HFFc6 (cell line): ENCODE measurements around the gene PTCSC3. TPM values are rescaled to one million over a fixed set of nuclear protein-coding genes. Genes with fewer than 3 reads are reported as not detected.

ENCODE experiments used
- DNase-seq: peaks from one replicate; pipeline ENCODE4 v3.0.0-alpha.2; 2018
- H3K27ac Mint-ChIP-seq: 2 replicates; pipeline ENCODE4 v1.8.0; 2020; ENCODE audit warnings: mild to moderate bottlenecking, mixed read lengths
- H3K27me3 Mint-ChIP-seq: 2 replicates; pipeline ENCODE4 v1.8.0; 2021; ENCODE audit warnings: mild to moderate bottlenecking, moderate library complexity, mixed read lengths; ENCODE audit not compliant: insufficient read depth
- H3K36me3 Mint-ChIP-seq: 2 replicates; pipeline ENCODE4 v1.8.0; 2021; ENCODE audit warnings: low read depth, mixed read lengths
- H3K4me1 Mint-ChIP-seq: 2 replicates; pipeline ENCODE4 v1.8.0; 2020; ENCODE audit warnings: low read depth, mixed read lengths
- H3K4me3 Mint-ChIP-seq: 2 replicates; pipeline ENCODE4 v1.8.0; 2020; ENCODE audit warnings: mild to moderate bottlenecking, moderate library complexity, mixed read lengths
- H3K9me3 Mint-ChIP-seq: 2 replicates; pipeline ENCODE4 v1.8.0; 2020; ENCODE audit warnings: mild to moderate bottlenecking, mixed read lengths
- CTCF ChIP-seq: fragments of 200-600 bp; sonication (generic); IDR thresholded peaks from 2 replicates; pipeline ENCODE4 v1.5.0; 2021; ENCODE audit warnings: antibody characterized with exemption, mild to moderate bottlenecking
- long read RNA-seq: library from polyadenylated mRNA; unstranded; transcript quantifications from one replicate; pipeline ENCODE4 v2.0.0, GENCODE V29; 2019
- total RNA-seq, 6 experiments: library from RNA; stranded (reverse); fragmentation: NEBNext Ultra II Directional; extraction: Animal tissue kit (Norgen Biotek cat#: 25700); gene quantifications; 2 replicates in 1 of 6; 3 replicates in 5 of 6; pipeline ENCODE4 v1.2.3, GENCODE V29; 2021

The PTCSC3 gene
- total RNA-seq, result not detected
- long read RNA-seq, result 0 reads

- H3K27me3 Mint-ChIP-seq, result no peaks in the 10 kb centered on the region; the same call in 1 of the 2 replicates
- H3K4me3 Mint-ChIP-seq, result no peak within 1 kb of the TSS
- H3K27ac Mint-ChIP-seq, result no peak within 1 kb of the TSS
- no peak for DNase-seq
- no peaks in the 10 kb centered on the region for H3K4me1 Mint-ChIP-seq
- no peak for TF ChIP-seq CTCF
- H3K36me3 Mint-ChIP-seq, result no peaks in the 10 kb centered on the region
- H3K9me3 Mint-ChIP-seq, result peaks cover 20% of the 10 kb centered on the region
Measured at GRCh38 chr14:36176524-36176923, at the start of gene PTCSC3. TSS of gene PTCSC3 (minus strand) at chr14:36176722.

DNA sequence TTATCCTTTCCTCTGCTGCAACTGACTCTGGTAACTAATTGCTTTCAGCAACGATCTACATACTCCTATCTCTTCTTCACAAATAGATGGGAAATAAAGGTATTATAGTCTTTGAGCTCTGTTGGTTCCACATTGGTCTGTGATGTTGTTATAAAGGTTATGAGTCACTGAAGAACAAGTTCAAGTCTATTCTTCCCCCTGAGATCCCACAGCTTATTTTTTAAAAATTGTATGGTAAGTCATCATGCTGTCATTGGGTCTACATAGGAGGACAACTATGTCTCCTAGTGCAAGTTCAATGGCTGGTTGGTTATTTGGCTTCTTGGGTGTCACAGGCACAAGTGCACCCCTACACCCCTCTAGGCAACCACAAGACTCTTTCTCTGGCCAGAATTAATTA is 49.6 kb upstream of the PTCSC3 start:
- Mint-ChIP-seq H3K4me1 (no peaks in the 10 kb centered on the region), H3K4me3 (no peak overlapping the region), H3K27me3 (peaks cover 2% of the 10 kb centered on the region; the same call in 1 of the 2 replicates), H3K9me3 (no peaks in the 10 kb centered on the region), H3K36me3 (no peaks in the 10 kb centered on the region), H3K27ac (no peak overlapping the region)
- no peak for TF ChIP-seq CTCF
- no peak for DNase-seq

DNA sequence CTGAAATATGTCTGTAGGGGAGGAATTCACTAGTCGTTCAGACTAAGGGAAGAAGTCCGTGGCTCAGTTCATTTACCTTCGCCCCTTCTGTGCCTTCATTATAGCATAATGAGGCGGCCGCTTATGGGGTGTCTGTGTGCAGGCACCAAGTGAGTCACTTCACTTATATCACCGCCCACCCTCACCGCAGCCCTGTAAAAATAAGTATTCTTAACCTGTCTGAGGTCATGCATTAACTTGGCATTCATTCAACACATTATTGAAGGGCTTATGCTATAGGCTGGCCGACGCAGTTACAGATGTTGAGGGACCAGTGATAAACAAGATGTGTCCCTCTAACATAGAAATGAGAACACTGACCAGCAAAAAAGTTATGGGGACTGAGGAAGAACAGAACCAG is 47.7 kb upstream of the PTCSC3 start:
- H3K4me3 Mint-ChIP-seq, result no peak overlapping the region
- H3K27ac Mint-ChIP-seq, result no peak overlapping the region
- no peak for TF ChIP-seq CTCF
- H3K27me3 Mint-ChIP-seq, result peaks cover 2% of the 10 kb centered on the region; the same call in 1 of the 2 replicates
- no peak for DNase-seq
- no peaks in the 10 kb centered on the region for H3K4me1 Mint-ChIP-seq
- H3K36me3 Mint-ChIP-seq, result no peaks in the 10 kb centered on the region
- H3K9me3 Mint-ChIP-seq, result no peaks in the 10 kb centered on the region

DNA sequence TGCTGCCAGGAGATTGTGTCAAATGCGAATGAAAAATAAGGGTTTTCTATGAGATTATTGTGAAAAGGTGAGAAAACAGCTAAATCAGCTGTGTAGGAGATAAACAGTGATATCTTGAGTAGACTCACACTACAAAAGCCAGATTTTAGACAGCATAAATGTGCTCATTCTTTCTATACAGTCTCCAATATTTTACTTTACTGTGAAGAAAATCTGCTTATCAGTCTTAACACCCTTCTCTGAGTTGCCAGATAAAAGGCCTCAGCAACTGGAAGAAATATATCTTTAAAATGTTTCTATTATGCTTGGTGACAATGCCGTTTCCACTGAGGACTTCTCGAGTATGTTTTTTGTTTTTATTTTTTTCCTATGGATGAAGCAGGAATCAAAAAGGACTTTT is 47.0 kb upstream of the PTCSC3 start:
- H3K36me3 Mint-ChIP-seq, result no peaks in the 10 kb centered on the region
- no peak overlapping the region for H3K4me3 Mint-ChIP-seq
- DNase-seq, result no peak
- peaks cover 2% of the 10 kb centered on the region; the same call in 1 of the 2 replicates for H3K27me3 Mint-ChIP-seq
- no peak overlapping the region for H3K27ac Mint-ChIP-seq
- TF ChIP-seq CTCF, result no peak
- no peaks in the 10 kb centered on the region for H3K4me1 Mint-ChIP-seq
- H3K9me3 Mint-ChIP-seq, result no peaks in the 10 kb centered on the region

DNA sequence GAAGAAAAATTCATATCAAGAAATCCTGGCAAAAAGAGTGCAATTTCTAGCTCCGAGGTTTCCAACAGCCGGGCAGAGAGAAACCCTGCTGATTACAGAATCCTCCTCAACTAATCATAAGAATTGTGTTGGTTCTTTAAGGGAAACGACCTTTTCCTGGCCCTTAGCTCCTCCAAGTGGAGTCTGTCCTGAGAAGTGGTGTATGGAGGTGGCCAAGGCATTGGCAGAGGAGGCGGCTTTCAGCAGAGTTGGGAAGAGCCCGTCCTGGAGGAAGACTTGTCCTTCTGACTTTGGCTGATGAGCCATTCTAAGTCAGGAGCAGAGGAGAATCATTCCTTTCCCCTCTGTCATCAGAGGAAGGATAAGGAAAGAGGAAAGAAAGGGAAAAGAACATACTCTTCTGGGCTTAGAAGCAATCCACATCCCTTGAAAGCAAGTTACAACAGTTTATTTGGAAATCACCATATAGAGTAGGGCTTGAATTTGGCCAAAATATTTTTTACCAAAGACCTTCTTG is 46.5 kb upstream of the PTCSC3 start:
- no peak overlapping the region for H3K27ac Mint-ChIP-seq
- H3K4me1 Mint-ChIP-seq, result no peaks in the 10 kb centered on the region
- peaks cover 2% of the 10 kb centered on the region; the same call in 1 of the 2 replicates for H3K27me3 Mint-ChIP-seq
- TF ChIP-seq CTCF, result no peak
- no peaks in the 10 kb centered on the region for H3K9me3 Mint-ChIP-seq
- no peaks in the 10 kb centered on the region for H3K36me3 Mint-ChIP-seq
- no peak overlapping the region for H3K4me3 Mint-ChIP-seq
- no peak for DNase-seq

DNA sequence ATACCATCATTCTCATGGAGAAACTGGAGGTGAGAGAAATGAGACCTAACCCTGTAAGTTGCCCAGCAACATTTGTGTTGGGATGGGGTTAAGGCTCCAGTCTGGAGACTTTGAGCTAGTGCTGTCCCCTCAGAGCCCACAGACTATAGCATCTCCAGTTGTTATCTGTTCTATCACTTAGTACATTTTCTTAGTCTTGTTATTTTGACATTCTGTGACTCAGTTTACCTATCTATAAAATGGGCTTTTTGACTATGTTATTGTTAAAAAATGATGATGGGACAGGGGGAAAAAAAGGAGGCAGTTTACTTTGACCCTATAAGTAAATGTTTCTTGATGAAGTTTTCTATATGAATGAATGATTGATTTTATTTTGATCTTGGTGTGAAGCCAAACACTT is 45.8 kb upstream of the PTCSC3 start:
- no peak overlapping the region for H3K4me3 Mint-ChIP-seq
- TF ChIP-seq CTCF, result no peak
- no peaks in the 10 kb centered on the region for H3K4me1 Mint-ChIP-seq
- no peak overlapping the region for H3K27ac Mint-ChIP-seq
- no peak for DNase-seq
- peaks cover 2% of the 10 kb centered on the region; the same call in 1 of the 2 replicates for H3K27me3 Mint-ChIP-seq
- H3K36me3 Mint-ChIP-seq, result no peaks in the 10 kb centered on the region
- no peaks in the 10 kb centered on the region for H3K9me3 Mint-ChIP-seq
